Measurements from ENCODE around the gene SORCS2.

The SORCS2 gene

GRCh38 chr4:7542781-7543180 is 350.4 kb downstream of the SORCS2 start:
- no peak for DNase-seq

- no peak for DNase-seq
Measured at GRCh38 chr4:7546152-7546808, 353.9 kb downstream of the SORCS2 start.

- DNase-seq: peak; percentile 49
Measured at GRCh38 chr4:7546809-7547367, 354.6 kb downstream of the SORCS2 start.

GRCh38 chr4:7547368-7548040 is 355.2 kb downstream of the SORCS2 start:
- DNase-seq: no peak

- no peak for DNase-seq
Measured at GRCh38 chr4:7549866-7550265, 357.5 kb downstream of the SORCS2 start.

GRCh38 chr4:7552466-7552865 is 360.1 kb downstream of the SORCS2 start:
- no peak for DNase-seq

GRCh38 chr4:7553280-7553679 is 360.9 kb downstream of the SORCS2 start:
- no peak for DNase-seq

- no peak for DNase-seq
Measured at GRCh38 chr4:7554905-7555304, 362.6 kb downstream of the SORCS2 start.

GRCh38 chr4:7556558-7556957 is 364.2 kb downstream of the SORCS2 start:
- DNase-seq: no peak

GRCh38 chr4:7557456-7557855 is 365.1 kb downstream of the SORCS2 start:
- DNase-seq: peak; percentile 88

- no peak for DNase-seq
Measured at GRCh38 chr4:7558436-7558835, 366.1 kb downstream of the SORCS2 start.

- no peak for DNase-seq
Measured at GRCh38 chr4:7559316-7559715, 367.0 kb downstream of the SORCS2 start.

- no peak for DNase-seq
Measured at GRCh38 chr4:7559741-7560395, 367.5 kb downstream of the SORCS2 start.

- no peak for DNase-seq
Measured at GRCh38 chr4:7561557-7561956, 369.2 kb downstream of the SORCS2 start.

GRCh38 chr4:7564242-7564641 is 371.9 kb downstream of the SORCS2 start:
- DNase-seq: no peak

- DNase-seq: no peak
Measured at GRCh38 chr4:7565483-7565882, 373.1 kb downstream of the SORCS2 start.

- DNase-seq: no peak
Measured at GRCh38 chr4:7569810-7570783, 377.8 kb downstream of the SORCS2 start.

GRCh38 chr4:7571001-7571400 is 378.7 kb downstream of the SORCS2 start:
- no peak for DNase-seq

GRCh38 chr4:7571701-7572100 is 379.4 kb downstream of the SORCS2 start:
- DNase-seq: no peak

GRCh38 chr4:7572894-7573293 is 380.6 kb downstream of the SORCS2 start:
- DNase-seq: no peak

- DNase-seq: no peak
Measured at GRCh38 chr4:7573576-7574091, 381.3 kb downstream of the SORCS2 start.

- no peak for DNase-seq
Measured at GRCh38 chr4:7574287-7575014, 382.1 kb downstream of the SORCS2 start.

All from fibroblast of skin of right biceps (primary cell).